AG04449 (cell line): Measurements from ENCODE around the gene ZNF831.

Experiments
- CTCF ChIA-PET: fragments of 350-600 bp; formaldehyde crosslinking; extraction: SDS; loops from one replicate; lab custom pipeline; 2021; ENCODE audit warnings: antibody characterized with exemption; lab: Yijun Ruan, JAX
- POLR2A ChIA-PET: fragments of 400-600, 350-600 bp; formaldehyde crosslinking; extraction: SDS; loops from one replicate; lab custom pipeline; 2020; ENCODE audit warnings: antibody characterized with exemption, inconsistent platforms; lab: Yijun Ruan, JAX
- DNase-seq: peaks from one replicate; pipeline ENCODE4 v3.0.0-alpha.2; 2010; ENCODE audit warnings: low read depth, low spot score
- H3K4me3 ChIP-seq: 2 replicates; pipeline ENCODE4 v1.5.1; 2011; ENCODE audit warnings: low read depth, mild to moderate bottlenecking, control low read depth, low read length
- CTCF ChIP-seq: IDR thresholded peaks from one replicate; pipeline ENCODE4 v1.5.1; 2011; ENCODE audit warnings: mild to moderate bottlenecking, moderate library complexity, low read length, control low read depth, inconsistent platforms; ENCODE audit not compliant: insufficient read depth; ENCODE audit errors: missing control alignments

Gene ZNF831

DNA sequence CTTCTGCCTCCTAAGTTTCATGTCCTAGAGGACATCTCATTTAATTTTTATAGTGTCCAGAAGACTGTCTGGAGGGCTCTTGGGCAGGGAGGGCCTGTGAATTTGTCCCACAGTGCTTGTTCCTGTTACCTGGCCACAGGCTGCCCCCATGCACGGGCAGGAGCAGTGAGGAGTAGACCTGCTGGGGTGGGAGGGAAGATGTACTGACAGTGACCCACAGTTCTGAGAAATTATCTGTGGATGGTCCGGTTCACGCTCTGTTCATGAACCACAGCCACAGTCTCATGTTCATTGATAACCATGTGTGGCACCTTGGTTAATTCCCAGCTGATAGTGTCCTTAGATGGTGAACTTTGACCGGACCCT, 18.8 kb upstream of the ZNF831 start:
- no peak for DNase-seq
- ChIA-PET POLR2A (no interaction called here), CTCF (no interaction called here)
- no peak overlapping the region for H3K4me3 ChIP-seq
- TF ChIP-seq CTCF, result no peak

- CTCF ChIA-PET, result no interaction called here
- H3K4me3 ChIP-seq, result no peak overlapping the region
- POLR2A ChIA-PET, result no interaction called here
- TF ChIP-seq CTCF, result no peak
- DNase-seq, result no peak
Measured at GRCh38 chr20:59145247-59145923, 18.2 kb upstream of the ZNF831 start.

- H3K4me3 ChIP-seq, result no peak overlapping the region
- no peak for DNase-seq
- POLR2A ChIA-PET, result no interaction called here
- no peak for TF ChIP-seq CTCF
- CTCF ChIA-PET, result no interaction called here
Measured at GRCh38 chr20:59145924-59146779, 17.5 kb upstream of the ZNF831 start.

DNA sequence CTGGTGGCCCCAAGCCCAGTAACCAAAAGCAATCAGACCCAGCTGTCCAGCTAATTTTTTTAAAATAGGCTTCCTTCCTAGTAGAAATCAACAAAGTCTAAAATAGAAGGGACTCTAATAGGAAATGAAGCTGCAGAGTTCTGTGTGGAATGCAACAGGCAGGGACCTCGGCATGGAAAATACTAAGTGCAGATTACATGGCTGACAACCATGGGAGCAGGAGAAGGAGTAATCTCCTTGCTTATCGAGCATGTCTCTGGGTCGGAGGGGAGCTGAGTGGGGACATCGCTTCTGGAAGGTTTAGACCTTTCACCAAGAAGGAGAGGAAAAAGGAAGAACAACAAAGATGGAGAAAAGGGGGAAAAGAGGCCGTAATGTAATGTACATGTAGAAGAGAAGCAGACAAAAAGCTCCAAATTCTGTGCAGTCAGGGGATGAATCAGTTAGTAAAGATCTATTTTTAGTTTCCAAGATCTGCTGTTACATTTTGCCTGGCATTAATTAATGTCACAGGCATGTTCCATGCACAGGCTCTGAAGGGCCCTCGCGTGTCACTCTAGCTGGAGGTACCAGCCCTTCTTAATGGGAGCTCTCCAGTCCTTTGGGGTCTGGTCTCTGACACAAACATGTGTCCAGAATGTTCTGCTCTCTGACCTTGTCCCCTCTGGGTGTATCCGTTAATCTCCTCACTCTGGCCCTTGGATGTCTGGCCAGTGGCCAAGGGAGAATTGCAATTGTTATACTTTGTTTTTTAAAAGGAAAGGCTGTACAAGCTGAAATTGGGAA, 16.6 kb upstream of the ZNF831 start:
- H3K4me3 ChIP-seq, result no peak overlapping the region
- no peak for DNase-seq
- ChIA-PET POLR2A (no interaction called here), CTCF (no interaction called here)
- no peak for TF ChIP-seq CTCF

DNA sequence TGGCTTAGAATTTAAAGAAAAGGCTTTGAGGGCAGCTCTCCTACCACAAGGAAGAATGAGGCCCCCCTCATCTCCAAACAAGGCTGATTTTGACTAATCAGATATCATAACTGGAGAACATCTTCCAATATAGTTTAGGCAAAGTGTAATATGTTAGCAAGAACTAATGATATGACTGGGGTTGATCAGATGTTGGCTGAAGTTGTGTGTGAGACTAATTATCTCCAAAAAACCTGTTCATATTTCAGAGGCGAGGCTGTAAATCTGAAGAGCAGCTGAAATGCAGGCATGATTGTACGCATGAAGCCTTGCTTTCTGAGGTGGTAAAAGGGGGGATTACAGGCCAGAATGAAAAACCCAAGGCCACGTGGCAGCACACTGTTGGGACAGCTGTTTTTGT, 16.0 kb upstream of the ZNF831 start:
- DNase-seq, result no peak
- POLR2A ChIA-PET, result no interaction called here
- H3K4me3 ChIP-seq, result no peak overlapping the region
- TF ChIP-seq CTCF, result no peak
- CTCF ChIA-PET, result no interaction called here
